ENCODE data around the gene CSAG3. TPM values are rescaled to one million over a fixed set of nuclear protein-coding genes. Genes with fewer than 3 reads are reported as not detected.
"Not testable (repeated sequence)": the region's sequence is repeated elsewhere in the genome, so short reads cannot be mapped to it uniquely, and the experiment has no call there.

The CSAG3 gene
- total RNA-seq, 4 donors from 2014 or later, result not detected

DNA sequence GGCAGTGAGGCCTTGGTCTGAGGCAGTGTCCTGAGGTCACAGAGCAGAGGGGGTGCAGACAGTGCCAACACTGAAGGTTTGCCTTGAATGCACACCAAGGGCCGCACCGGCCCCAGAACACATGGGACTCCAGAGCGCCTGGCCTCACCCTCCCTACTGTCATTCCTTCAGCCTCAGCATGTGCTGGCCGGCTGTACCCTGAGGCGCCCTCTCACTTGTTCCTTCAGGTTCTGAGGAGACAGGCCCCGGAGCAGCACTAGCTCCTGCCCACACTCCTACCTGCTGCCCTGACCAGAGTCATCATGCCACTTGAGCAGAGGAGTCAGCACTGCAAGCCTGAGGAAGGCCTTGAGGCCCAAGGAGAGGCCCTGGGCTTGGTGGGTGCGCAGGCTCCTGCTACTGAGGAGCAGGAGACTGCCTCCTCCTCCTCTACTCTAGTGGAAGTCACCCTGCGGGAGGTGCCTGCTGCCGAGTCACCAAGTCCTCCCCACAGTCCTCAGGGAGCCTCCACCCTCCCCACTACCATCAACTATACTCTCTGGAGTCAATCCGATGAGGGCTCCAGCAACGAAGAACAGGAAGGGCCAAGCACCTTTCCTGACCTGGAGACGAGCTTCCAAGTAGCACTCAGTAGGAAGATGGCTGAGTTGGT lies 23.0 kb upstream of the CSAG3 start:
- intact Hi-C loops (cut with DNase I; ENCODE audit: low total_unique reads), result no loop called here
- WGBS, 2 donors, result 78 to 90% methylated on average over 10 to 12 of the region's 12 CpGs
- TF ChIP-seq, protein P1, sequence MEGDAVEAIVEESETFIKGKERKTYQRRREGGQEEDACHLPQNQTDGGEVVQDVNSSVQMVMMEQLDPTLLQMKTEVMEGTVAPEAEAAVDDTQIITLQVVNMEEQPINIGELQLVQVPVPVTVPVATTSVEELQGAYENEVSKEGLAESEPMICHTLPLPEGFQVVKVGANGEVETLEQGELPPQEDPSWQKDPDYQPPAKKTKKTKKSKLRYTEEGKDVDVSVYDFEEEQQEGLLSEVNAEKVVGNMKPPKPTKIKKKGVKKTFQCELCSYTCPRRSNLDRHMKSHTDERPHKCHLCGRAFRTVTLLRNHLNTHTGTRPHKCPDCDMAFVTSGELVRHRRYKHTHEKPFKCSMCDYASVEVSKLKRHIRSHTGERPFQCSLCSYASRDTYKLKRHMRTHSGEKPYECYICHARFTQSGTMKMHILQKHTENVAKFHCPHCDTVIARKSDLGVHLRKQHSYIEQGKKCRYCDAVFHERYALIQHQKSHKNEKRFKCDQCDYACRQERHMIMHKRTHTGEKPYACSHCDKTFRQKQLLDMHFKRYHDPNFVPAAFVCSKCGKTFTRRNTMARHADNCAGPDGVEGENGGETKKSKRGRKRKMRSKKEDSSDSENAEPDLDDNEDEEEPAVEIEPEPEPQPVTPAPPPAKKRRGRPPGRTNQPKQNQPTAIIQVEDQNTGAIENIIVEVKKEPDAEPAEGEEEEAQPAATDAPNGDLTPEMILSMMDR (IDR thresholded peaks at IDR 0.05), result no peak
- TF ChIP-seq POLR2A (IDR thresholded peaks at IDR 0.05), result no peak
- peak in 1 of 2 donors; percentile 75 for DNase-seq (ENCODE audit: low spot score in 2 of 2)
- no peak overlapping the region for H3K4me3 ChIP-seq (ENCODE audit: low read depth, poor library complexity, severe bottlenecking)

DNA sequence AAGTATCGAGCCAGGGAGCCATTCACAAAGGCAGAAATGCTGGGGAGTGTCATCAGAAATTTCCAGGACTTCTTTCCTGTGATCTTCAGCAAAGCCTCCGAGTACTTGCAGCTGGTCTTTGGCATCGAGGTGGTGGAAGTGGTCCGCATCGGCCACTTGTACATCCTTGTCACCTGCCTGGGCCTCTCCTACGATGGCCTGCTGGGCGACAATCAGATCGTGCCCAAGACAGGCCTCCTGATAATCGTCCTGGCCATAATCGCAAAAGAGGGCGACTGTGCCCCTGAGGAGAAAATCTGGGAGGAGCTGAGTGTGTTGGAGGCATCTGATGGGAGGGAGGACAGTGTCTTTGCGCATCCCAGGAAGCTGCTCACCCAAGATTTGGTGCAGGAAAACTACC lies 22.5 kb upstream of the CSAG3 start:
- WGBS, 2 donors, result 68 to 86% methylated on average over 2 to 12 of the region's 12 CpGs
- intact Hi-C loops (cut with DNase I; ENCODE audit: low total_unique reads); H3K4me3 ChIP-seq (ENCODE audit: low read depth, poor library complexity, severe bottlenecking): not testable (repeated sequence)
- DNase-seq (ENCODE audit: low spot score in 2 of 2), result peak in 1 of 2 donors; percentile 68

DNA sequence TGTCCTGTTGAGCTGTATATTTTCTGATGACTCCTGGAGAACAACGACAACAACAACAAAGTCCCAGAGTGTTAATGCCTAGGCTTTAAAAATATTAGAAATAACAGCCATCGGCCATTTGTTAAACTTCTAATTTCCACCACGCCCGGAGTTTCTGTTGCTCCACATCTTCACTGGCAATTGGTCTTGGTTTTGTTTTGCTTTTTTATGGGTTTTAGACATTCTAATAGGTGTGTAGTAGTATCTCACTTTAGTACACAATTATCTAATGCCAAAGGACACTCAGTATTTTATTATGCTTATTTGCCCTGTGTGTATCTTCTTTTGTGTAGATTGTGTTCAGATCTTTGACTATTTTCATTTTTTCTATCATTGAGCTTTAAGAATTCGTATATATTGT lies 20.5 kb upstream of the CSAG3 start:
- DNase-seq (ENCODE audit: low spot score in 2 of 2), result no peak
- no peak for TF ChIP-seq POLR2A (IDR thresholded peaks at IDR 0.05)
- TF ChIP-seq, protein P1 (IDR thresholded peaks at IDR 0.05), result no peak
- H3K4me3 ChIP-seq (ENCODE audit: low read depth, poor library complexity, severe bottlenecking), result no peak overlapping the region
- intact Hi-C loops (cut with DNase I; ENCODE audit: low total_unique reads), result no loop called here
- 81 to 88% methylated on average over 5 of the region's 5 CpGs for WGBS, 2 donors

- intact Hi-C loops (cut with DNase I; ENCODE audit: low total_unique reads); DNase-seq (ENCODE audit: low spot score in 2 of 2); H3K4me3 ChIP-seq (ENCODE audit: low read depth, poor library complexity, severe bottlenecking): not testable (repeated sequence)
- WGBS, 2 donors, result no CpG with 5 or more reads among the region's 35 CpGs
Observed at GRCh38 chrX:152753686-152754650, 5.0 kb upstream of the CSAG3 start, which contains the start of gene MAGEA2. MAGEA2 (minus strand) TSS chrX:152753842; CDS start chrX:152751363, 2,479 bp downstream.

DNA sequence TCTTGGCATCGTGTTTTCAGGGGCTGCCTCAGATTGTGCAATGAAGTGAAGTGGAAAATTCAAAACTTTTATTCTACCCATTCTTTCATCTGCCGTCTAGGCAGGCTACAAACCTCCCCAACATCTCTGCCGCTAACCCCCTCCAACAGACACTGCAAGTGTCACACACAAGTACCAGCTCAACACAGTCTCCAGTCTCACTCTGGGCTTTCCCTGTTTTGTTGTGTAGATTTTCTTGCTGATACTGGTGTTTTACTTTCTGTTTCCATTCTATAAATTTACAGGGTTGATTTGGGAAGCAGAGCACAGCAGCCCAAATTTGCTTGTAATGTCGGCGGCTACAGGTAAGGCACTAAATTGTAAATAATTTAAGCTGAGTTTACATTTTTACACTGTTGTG lies 4.1 kb upstream of the CSAG3 start:
- H3K4me3 ChIP-seq (ENCODE audit: low read depth, poor library complexity, severe bottlenecking); intact Hi-C loops (cut with DNase I; ENCODE audit: low total_unique reads); DNase-seq (ENCODE audit: low spot score in 2 of 2): not testable (repeated sequence)
- WGBS, 2 donors, result no CpG with 5 or more reads among the region's 5 CpGs

DNA sequence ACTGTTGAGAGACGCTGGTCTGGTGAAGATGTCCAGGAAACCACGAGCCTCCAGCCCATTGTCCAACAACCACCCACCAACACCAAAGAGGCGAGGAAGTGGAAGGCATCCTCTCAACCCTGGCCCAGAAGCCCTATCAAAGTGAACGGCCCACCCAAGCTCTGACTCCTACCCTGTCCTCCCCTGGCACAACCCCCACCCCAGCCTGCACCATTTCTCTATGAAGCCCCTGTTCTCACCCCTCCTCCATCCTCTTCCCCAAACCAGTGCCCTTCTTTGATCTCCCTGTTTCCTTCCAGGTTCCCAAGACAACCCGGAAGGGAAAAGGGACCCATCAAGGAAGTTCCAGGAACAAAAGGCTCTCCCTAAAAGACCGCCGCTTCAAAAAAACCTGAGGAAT lies 526 bp downstream of the CSAG3 start:
- intact Hi-C loops (cut with DNase I; ENCODE audit: low total_unique reads); DNase-seq (ENCODE audit: low spot score in 2 of 2); H3K4me3 ChIP-seq (ENCODE audit: low read depth, poor library complexity, severe bottlenecking): not testable (repeated sequence)
- 58 to 82% methylated on average over 4 to 6 of the region's 7 CpGs for WGBS, 2 donors

DNA sequence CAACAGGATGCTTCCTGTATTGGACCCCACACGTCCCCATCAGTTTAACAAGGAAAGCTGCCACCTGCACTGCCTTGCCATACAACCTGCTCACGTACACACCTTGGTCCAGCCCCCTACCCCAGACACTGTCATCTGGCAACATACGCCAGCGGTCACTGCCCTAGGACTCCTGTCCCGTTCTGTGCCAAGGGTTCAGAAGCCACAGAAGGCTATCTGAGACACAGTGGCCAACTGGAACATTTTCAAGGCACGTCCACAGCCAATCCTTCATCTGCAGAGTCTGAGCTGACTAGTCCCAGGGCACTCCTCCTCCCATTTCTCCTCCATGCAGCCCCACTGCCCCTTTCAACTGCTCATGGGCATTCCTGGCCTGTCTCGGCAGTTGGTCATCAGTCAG lies 2.6 kb downstream of the CSAG3 start:
- H3K4me3 ChIP-seq (ENCODE audit: low read depth, poor library complexity, severe bottlenecking); intact Hi-C loops (cut with DNase I; ENCODE audit: low total_unique reads); DNase-seq (ENCODE audit: low spot score in 2 of 2): not testable (repeated sequence)
- WGBS, 2 donors, result no CpG with 5 or more reads among the region's 7 CpGs

GRCh38 chrX:152766562-152766961 lies 7.5 kb downstream of the CSAG3 start:
- DNase-seq (ENCODE audit: low spot score in 2 of 2), result peak in 1 of 2 donors; percentile 54
- WGBS, 2 donors, result 74 to 88% methylated on average over 8 to 9 of the region's 9 CpGs
- intact Hi-C loops (cut with DNase I; ENCODE audit: low total_unique reads); H3K4me3 ChIP-seq (ENCODE audit: low read depth, poor library complexity, severe bottlenecking): not testable (repeated sequence)

DNA sequence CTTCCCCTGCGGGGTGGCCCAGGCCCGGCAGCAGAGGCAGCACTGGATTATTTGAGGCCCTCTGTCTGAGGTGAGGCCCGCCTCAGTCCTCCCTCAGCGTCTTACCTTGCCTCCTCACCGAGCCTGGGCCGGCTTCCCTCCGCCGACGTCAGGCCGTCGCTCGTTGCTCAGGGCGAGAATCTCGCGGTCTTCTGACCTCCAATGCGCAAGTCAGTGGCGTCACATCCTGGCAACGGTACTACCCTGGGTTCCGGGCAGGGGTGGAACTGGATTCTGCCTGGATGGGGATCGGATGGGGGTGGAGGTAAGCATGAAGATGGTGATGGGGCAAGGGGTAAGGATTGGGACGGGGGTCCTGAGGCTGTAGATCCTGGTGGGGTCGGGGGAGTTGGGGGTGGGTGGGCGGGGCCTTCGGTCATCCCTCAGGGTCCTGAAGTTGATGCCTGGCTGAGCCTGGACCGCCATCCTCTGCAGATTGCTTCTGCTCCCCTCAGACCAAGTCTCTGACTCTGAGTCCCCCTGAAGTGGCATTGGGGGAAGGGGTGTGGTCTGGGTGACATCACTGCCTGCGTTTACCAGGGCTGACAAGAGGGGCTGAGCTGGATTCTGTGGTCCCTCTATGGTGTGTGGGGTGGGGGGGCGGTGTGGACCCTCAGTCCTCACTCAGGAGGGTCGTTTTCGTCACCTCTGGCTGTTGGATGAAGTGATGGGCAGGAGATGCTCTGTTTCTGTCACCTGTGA lies 10.7 kb downstream of the CSAG3 start, which contains the start of gene MAGEA6:
Gene MAGEA6, minus strand, starts transcription at position 141 of the 741 bp plus-strand sequence. CDS start 2,039 bp downstream, outside the sequence.
- no CpG with 5 or more reads among the region's 29 CpGs for WGBS, 2 donors
- H3K4me3 ChIP-seq (ENCODE audit: low read depth, poor library complexity, severe bottlenecking); intact Hi-C loops (cut with DNase I; ENCODE audit: low total_unique reads); DNase-seq (ENCODE audit: low spot score in 2 of 2): not testable (repeated sequence)

GRCh38 chrX:152787062-152787461 lies 28.0 kb downstream of the CSAG3 start:
- intact Hi-C loops (cut with DNase I; ENCODE audit: low total_unique reads); DNase-seq (ENCODE audit: low spot score in 2 of 2); H3K4me3 ChIP-seq (ENCODE audit: low read depth, poor library complexity, severe bottlenecking): not testable (repeated sequence)
- WGBS, 2 donors, result no CpG with 5 or more reads among the region's 3 CpGs

Data from lower leg skin (tissue), 4 donors.